ENCODE measurements around the gene ZC3H12C.
"Not testable (repeated sequence)": the region's sequence is repeated elsewhere in the genome, so short reads cannot be mapped to it uniquely, and the experiment has no call there.

Gene ZC3H12C

GRCh38 chr11:110186867-110187266 is 93.7 kb downstream of the ZC3H12C start:
- DNase-seq: no peak

GRCh38 chr11:110187731-110188130 is 94.5 kb downstream of the ZC3H12C start:
- no peak for DNase-seq

GRCh38 chr11:110190885-110191284 is 97.7 kb downstream of the ZC3H12C start:
- no peak for DNase-seq

DNA sequence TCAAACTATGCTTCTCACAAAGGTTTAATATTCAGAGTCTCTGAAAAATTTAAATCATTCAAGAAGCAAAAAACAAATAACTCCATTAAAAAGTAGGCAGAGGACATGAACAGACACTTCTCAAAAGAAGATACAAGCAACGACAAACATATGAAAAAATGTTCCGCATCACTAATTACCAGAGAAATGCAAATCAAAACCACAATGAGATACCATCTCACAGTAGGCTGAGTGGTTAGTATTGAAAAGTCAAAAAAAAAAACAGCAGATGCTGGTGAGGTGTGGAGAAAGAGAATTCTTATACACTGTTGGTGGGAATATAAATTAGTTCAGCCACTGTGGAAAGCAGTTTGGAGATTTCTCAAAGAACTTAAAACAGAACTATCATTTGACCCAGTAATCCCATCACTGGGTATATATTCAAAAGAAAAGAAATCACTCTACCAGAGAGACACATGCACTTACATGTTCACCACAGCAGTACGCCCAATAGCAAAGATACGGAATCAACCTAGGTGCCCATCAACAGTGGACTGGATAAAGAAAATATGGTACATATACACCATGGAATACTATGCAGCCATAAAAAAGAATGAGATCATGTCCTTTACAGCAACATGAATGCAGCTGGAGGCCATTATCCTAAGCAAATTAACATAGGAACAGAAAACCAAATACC is 99.6 kb downstream of the ZC3H12C start:
- not testable (repeated sequence) for DNase-seq

- DNase-seq: not testable (repeated sequence)
Measured at GRCh38 chr11:110194211-110194766, 101.1 kb downstream of the ZC3H12C start.

- DNase-seq: no peak
Measured at GRCh38 chr11:110196241-110196754, 103.1 kb downstream of the ZC3H12C start.

- no peak for DNase-seq
Measured at GRCh38 chr11:110196884-110197420, 103.8 kb downstream of the ZC3H12C start.

GRCh38 chr11:110198031-110198729 is 105.0 kb downstream of the ZC3H12C start:
- no peak for DNase-seq

- no peak for DNase-seq
Measured at GRCh38 chr11:110199184-110199981, 106.2 kb downstream of the ZC3H12C start.

DNA sequence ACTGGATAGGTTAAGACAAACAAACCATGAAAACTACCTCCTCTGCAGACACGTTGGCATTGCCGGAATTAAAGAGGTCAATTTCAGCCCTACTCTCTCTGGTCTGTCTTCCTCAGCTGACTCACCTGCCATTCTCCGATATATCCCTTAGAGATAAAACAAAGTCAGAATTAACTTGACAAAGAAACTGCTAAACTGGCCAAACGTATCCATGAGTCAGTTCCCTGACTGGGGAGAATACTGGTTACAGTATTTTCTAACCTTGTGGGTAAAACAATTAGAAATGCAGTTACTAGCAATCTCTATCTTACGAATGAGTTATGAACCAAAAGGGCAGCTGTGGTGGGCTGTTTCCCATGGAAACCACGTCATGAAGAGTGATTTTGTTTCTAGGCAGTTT is 107.0 kb downstream of the ZC3H12C start:
- no peak for DNase-seq

DNA sequence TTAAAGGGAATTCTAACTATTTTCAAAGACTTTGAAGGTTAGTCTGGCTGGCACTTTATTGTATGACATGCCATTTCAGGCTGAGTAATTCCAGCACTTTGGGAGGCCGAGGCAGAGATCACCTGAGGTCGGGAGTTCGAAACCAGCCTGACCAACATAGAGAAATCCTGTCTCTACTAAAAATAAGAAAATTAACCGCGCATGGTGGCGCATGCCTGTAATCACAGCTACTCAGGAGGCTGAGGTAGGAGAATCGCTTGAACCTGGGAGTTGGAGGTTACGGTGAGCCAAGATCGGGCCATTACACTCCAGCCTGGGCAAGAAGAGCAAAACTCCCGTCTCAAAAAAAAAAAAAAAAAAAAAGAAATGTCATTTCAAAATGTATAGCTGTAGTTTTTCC is 107.6 kb downstream of the ZC3H12C start:
- DNase-seq: no peak

DNA sequence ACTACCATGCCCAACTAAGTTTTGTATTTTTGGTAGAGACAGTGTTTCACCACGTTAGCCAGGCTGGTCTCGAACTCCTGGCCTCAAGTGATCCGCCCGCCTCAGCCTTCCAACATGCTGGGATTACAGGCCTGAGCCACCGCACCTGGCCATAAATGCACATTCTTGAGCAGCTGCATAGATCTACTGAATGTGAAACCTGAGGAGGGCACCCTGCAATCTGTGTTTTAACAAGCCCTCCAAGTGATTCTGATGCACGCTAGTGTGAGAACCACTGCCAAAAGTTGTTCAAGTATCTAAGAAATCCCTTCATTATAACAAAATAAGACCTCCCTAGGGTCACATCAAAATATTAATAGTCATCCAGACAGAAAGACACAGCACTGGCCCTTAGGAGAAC is 113.9 kb downstream of the ZC3H12C start:
- DNase-seq: no peak

DNA sequence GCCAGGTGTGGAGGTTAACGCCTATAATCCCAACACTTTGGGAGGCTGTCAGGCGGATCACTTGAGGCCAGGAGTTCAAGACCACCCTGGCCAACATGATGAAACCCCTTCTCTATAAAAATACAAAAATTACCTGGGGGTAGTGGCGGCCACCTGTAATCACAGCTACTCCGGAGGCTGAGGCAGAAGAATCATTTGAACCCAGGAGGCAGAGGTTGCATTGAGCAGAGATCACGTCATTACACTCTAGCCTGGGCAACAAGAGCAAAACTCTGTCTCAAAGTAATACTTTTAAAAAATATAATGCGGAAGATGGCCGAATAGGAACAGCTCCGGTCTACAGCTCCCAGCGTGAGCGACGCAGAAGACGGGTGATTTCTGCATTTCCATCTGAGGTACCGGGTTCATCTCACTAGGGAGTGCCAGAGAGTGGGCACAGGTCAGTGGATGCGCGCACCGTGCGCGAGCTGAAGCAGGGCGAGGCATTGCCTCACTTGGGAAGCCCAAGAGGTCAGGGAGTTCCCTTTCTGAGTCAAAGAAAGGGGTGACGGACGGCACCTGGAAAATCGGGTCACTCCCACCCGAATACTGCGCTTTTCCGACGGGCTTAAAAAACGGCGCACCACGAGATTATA is 115.6 kb downstream of the ZC3H12C start:
- not testable (repeated sequence) for DNase-seq

DNA sequence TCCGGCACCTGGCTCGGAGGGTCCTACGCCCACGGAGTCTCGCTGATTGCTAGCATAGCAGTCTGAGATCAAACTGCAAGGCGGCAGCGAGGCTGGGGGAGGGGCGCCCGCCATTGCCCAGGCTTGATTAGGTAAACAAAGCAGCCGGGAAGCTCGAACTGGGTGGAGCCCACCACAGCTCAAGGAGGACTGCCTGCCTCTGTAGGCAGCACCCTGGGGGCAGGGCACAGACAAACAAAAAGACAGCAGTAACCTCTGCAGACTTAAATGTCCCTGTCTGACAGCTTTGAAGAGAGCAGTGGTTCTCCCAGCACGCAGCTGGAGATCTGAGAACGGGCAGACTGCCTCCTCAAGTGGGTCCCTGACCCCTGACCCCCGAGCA is 116.1 kb downstream of the ZC3H12C start:
- not testable (repeated sequence) for DNase-seq

- no peak for DNase-seq
Measured at GRCh38 chr11:110217223-110217877, 124.2 kb downstream of the ZC3H12C start.

GRCh38 chr11:110217936-110218335 is 124.7 kb downstream of the ZC3H12C start:
- DNase-seq: no peak

DNA sequence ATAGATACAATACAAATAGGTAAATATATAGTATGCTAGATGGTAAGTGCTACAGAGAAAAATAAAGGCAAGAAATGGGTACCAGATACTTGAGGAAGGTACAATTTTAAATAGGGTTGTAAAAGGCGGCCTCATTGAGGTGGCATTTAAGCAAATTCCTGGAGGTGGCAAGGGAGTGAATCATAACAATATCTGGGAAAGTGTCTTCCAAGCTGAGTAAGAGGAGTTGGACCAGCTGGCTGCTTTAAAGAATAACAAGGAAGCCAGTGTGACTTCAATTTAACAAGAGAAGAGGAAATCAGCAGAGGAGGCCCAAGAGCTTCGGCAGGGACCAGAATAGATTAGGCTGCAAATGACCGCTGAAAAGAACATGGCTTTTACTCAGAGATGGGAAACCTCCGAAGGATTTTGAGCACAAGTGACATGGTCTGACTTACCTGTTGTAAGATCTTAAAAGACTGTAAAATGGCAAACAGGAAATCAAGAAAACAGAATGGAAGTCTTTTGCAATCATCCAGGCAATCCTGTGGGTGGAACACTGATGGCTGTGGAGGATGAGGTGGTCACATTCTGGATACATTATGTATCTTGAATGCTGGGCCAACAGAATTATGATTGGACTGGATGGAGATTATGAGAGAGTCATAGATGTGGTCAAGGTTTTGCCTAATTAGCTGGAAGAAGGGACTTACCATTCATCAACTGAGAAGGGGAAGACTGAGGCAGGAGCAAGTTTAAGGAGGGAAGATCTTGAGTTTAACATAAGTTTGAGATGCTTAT is 126.0 kb downstream of the ZC3H12C start:
- DNase-seq: no peak

Data from SIG-M5 (cell line).